GM12878 (cell line): ENCODE measurements around the gene EGF.
"Not testable (repeated sequence)": the region's sequence is repeated elsewhere in the genome, so short reads cannot be mapped to it uniquely, and the experiment has no call there.

Experiments used
- CTCF ChIP-seq, 3 experiments: IDR thresholded peaks in 2 of 3; conservative IDR thresholded peaks in 1 of 3; 2 replicates each; pipeline ENCODE4 v1.5.1; 2011; ENCODE audit warnings: low read depth in 3 of 3, low read length in 3 of 3, mild to moderate bottlenecking in 3 of 3, control low read depth in 2 of 3, moderate library complexity in 2 of 3, inconsistent platforms in 1 of 3, mixed read lengths in 1 of 3; ENCODE audit not compliant: control insufficient read depth in 2 of 3, insufficient read depth in 1 of 3; ENCODE audit errors: extremely low read depth in 1 of 3
- EP300 ChIP-seq, 2 experiments: fragments of 150-350 bp in 1 of 2; IDR thresholded peaks; 2 replicates each; pipeline ENCODE4 v1.6.1; 2011 to 2012; ENCODE audit warnings: low read depth in 2 of 2, low read length in 2 of 2, borderline replicate concordance in 1 of 2, improper control_type of control experiment in 1 of 2, inconsistent platforms in 1 of 2; ENCODE audit not compliant: control insufficient read depth in 1 of 2
- EZH2 ChIP-seq: IDR thresholded peaks from 2 replicates; pipeline ENCODE4 v1.6.1; 2012; ENCODE audit warnings: low read depth, mild to moderate bottlenecking, control low read depth, inconsistent platforms, low read length, borderline replicate concordance; ENCODE audit not compliant: control insufficient read depth
- SIN3A ChIP-seq: IDR thresholded peaks from 2 replicates; pipeline ENCODE4 v1.6.1; 2012; ENCODE audit warnings: low read depth, low read length, improper control_type of control experiment
- SREBF2 ChIP-seq: IDR thresholded peaks from 2 replicates; pipeline ENCODE4 v1.6.1; 2012; ENCODE audit warnings: mild to moderate bottlenecking, low read length
- STAT1 ChIP-seq: fragments of 450-650 bp; conservative IDR thresholded peaks from 2 replicates; pipeline ENCODE4 v1.6.1; 2014; ENCODE audit warnings: antibody characterized with exemption, mild to moderate bottlenecking

GRCh38 chr4:109949099-109949718 is 36.5 kb downstream of the EGF start:
- not testable (repeated sequence) for TF ChIP-seq CTCF (IDR thresholded peaks at IDR 0.05 in 2 of 3, conservative IDR thresholded peaks at IDR 0.05 in 1 of 3; ENCODE audit: control insufficient read depth in 2 of 3, extremely low read depth in 1 of 3, insufficient read depth in 1 of 3, low read depth in 3 of 3, low read length in 3 of 3); EZH2; SIN3A; EP300 (IDR thresholded peaks at IDR 0.05; ENCODE audit: borderline replicate concordance in 1 of 2, control insufficient read depth in 1 of 2, low read depth in 2 of 2, low read length in 2 of 2); SREBF2; STAT1
